Right hindlimb (tissue), 1 donor: ENCODE data around the gene RGSL1.
"Not testable (repeated sequence)": the region's sequence is repeated elsewhere in the genome, so short reads cannot be mapped to it uniquely, and the experiment has no call there.

Experiments used
- DNase-seq: peaks from one replicate; pipeline ENCODE4 v3.0.0-alpha.2; 2018

Gene RGSL1

DNA sequence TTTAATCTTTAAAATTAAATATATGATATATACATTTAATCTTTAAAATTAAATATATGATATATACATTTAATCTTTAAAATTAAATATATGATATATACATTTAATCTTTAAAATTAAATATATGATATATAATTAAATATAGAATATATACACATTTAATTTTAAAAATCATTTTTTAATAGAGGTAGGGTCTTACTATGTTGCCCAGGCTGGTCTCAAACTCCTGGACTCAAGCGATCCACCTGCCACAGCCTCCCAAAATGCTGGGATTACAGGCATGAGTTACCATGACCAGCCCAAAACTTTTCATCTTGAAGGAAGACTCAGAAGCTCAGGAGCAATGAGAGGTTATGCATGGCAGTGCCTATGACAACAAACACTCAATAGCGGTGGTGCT lies 2.8 kb upstream of the RGSL1 start:
- DNase-seq, result not testable (repeated sequence)

DNA sequence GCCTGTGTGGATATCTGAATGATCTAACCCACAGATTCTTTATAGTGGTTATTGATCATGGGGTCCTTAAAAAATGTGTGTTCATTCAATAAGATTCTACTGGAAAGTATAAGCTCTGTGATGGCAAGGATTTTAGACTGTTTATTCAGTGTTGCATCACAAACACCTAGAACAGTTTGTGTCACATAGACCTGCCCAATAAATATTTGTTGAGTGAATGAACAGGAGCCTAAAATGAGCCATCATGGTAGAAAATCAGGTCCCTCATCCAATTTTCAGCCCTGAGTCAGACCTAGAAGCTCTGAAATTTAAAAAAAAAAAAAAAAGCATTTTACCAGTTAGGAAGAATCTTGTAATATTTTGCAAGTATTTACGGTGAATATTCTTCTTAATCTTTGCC lies 2.3 kb upstream of the RGSL1 start:
- no peak for DNase-seq

DNA sequence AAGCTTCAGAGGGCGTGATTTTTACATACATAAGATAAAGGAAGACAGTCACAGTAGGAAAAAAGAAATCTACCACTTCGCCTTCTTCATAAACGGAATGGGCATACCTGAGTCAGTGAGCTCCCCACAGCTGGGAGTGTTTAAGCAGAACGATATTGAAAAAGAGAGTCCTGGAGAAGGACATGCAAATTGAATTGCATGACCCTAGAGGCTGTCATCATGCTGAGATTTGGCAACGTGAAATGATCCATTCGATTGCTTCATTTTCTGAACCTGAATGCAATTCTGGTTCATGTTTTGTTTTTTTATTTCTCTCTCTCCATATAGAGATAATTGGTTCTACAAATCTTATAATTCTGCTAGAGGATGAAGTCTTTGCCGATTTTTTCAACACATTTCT lies 3.7 kb downstream of the RGSL1 start:
- no peak for DNase-seq

DNA sequence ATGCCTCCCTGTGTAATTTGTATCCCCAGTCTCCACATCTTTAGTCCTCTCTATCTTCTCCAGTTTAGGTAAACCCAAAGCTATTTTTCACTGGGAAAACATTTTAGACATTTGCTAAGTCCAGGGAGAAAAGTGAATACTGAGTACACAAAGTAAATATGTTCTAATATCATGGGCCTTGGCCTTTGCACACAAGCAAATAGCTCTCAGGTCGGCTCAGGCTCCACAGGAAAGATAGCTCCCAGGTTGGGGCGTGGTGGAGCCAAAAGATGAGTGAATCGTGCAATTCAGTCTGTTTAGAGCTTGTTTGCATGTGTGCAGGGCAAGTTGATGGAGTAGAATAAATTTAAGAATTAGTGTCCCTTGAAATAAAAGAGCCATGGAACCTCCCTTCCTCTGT lies 7.9 kb downstream of the RGSL1 start:
- DNase-seq, result no peak

DNA sequence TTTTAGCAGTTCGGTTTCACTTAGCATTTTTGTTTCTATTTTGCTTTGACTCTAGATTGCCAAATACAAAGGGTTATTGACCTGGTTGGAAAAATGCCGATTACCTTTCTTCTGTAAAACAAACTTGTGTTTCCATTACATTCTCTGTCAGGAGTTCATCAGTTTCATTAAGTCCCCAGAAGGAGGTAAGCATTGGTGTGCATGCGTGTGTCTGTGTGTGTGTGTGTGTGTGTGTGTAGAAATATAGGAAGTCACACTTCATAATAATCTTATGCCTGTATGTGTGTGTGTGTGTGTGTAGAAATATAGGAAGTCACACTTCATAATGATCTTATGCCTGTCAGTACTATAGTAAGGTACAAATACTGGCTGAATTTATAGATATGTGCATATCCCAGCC lies 10.0 kb downstream of the RGSL1 start:
- DNase-seq, result no peak

DNA sequence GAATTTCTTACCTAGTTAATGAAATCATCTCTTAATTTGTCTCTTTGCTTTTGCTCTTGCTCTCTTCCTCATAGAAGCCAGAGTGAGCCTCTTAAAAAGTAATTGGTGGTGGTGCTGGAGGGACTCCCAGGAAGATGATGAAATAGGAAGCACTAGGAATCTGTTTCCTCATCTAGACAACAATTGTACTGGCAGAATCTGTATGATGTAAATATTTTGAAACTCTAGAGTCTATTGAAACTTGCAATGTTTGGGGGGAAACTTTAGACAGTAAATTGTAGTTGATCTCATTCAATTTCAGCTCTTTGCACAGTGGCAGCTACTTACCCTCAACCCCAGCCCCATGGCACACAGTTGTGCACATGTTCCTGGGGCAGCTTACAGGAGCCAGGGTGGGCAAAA lies 10.6 kb downstream of the RGSL1 start:
- DNase-seq, result no peak

DNA sequence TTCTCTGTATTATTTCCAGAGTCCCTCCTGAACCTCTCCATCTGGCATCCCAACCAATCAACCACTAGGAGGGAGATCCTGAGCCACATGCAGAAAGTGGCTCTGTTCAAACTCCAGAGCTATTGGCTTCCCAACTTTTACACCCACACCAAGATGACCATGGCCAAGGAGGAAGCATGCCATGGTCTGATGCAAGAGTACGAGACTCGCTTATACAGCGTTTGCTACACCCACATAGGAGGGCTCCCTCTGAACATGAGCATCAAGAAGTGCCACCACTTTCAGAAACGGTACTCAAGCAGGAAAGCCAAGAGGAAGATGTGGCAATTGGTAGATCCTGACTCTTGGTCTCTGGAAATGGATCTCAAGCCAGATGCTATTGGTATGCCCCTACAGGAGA lies 23.6 kb downstream of the RGSL1 start:
- DNase-seq, result no peak

DNA sequence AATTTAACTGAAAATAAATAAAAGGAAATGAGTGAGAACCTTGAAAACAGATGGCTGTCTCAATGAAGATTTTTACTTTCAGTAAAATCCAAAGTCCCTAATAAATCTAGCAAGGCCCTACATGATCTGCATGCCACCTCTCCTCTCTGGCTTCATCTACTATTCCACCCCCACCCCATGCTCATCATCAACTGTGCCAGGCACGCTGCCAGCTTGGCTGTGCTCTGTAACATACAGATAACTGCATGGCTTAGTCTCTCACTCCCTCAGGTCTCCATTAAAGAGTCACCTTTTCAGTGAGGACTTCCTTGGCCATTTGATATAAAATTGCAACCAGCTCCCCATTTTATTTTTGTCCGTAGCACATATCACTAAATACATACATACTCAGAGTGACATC lies 26.7 kb downstream of the RGSL1 start:
- DNase-seq, result no peak

DNA sequence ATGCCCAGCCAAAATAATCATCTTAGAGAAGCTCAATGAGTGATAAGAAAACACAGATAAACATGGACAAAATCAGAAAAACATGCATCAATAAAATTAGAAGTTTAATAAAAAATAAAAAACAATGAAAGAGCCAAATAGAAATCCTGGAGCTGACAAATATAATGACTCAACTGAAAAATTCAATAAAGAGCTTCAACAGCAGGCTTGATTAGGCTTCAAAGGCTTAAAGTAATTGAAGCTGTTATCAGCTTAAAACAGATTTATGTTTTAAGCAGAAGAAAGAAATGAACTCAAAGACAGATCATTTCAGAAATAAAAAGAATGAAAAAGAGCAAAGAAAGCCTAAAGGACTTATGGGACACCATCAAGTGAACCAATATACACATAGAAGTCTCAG lies 28.3 kb downstream of the RGSL1 start:
- DNase-seq, result no peak

DNA sequence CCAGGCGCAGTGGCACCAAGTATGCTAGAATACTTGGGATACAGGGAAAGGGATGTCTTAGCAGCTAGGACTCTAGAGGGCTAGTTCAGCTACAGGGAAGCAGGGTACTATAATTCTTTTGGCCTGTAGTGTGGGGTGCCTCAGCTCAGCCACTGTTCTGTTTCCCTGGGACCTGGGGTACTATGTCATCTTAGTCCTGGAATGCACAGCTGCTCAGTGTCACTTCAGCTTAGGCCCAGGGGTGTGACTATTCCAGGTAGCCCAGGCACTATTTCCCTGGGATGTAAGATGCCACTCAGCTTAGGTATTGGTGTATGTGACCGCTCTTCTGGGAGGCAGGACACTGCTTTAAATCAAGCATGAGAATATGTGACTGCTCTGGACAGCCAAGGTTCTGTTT lies 34.1 kb downstream of the RGSL1 start:
- DNase-seq, result no peak

DNA sequence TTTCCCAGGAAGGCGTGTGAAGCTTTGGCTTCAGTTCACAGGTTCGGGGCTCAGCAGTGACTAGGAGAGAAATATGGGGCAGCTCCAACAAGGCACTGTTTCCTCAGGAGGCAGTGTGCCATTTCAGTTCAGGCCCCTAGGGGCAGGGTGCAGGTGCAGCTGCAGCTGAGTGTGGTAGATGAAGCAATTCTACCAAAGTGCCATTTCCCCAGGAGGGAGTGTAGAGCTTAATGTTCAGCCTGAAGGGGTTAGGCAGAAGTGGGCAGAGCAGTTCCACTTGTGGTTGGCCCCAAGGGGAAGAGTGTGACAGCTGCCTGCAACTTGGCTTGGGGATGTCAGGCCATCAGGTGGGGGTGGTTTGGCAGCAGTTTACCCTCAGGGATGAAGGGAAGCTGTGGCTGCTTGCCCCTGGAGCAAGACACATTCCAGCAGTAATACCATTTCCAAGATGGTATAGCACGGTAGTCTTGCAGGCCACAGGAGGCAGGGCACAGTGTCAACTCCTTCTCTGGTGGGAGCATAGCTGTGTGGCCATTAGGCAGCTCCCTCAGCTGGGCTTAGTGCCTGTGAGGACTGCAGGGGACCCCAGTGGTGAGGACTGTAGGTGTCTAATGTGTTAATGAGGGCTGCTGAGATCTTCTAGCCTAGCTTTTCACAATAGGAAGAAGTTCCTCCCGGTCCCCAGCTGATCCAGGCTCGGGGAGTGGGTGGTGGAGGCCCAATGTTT lies 34.7 kb downstream of the RGSL1 start:
- DNase-seq, result no peak

DNA sequence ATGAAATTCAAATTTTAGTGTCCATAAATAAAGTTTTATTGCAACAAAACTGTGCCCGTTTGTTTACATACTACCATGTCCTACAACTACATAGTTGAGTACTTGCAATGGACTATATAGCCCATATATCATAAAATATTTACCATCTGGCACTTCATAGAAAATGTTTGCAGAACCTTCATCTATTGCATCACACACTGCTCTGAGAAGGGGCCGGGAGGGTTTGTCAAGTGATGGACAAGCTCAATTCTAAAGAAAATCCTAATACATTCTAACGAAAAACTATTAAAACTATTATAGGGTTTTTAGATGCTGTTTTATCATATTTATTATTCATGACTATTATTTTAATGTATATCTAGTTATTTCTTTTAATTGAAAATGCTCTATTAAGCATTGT lies 35.9 kb downstream of the RGSL1 start:
- no peak for DNase-seq

DNA sequence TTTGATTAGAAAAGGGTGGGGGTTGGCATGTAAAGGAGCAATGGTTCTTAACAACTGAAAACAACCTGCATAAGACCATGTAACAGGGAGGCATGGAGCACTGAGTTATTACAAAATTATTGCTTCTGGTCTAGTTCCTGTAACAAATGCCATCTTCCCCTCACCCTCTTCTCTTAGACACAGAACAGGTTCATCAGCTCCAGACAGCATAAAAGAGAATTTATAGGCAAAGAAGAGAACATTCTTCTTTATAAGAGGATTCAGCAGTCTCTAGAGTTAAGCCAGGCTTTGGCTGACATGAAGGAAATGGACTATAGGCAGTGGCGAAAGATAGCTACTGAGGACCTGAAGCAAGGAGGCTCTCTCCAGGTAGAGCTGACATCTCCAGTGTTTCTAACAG lies 38.9 kb downstream of the RGSL1 start:
- DNase-seq, result no peak

DNA sequence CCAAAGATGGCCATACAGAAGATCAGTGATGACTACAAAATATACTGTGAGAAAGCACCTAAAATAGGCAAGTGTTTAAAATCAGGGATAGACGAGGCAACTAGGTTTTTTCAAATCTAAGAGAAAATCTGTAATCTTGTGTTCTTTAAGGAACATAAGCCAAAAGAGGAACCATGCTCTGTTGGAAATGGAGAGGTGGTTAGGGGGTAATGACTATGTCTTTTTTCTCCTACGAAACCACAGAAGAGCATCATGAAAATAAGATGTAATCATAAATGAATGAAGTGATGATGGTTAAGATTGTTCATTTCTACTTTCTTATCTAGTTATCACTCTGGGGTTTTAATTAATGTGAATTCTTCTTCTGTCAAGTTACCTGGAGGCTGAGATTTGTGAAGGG lies 43.1 kb downstream of the RGSL1 start:
- DNase-seq, result no peak

DNA sequence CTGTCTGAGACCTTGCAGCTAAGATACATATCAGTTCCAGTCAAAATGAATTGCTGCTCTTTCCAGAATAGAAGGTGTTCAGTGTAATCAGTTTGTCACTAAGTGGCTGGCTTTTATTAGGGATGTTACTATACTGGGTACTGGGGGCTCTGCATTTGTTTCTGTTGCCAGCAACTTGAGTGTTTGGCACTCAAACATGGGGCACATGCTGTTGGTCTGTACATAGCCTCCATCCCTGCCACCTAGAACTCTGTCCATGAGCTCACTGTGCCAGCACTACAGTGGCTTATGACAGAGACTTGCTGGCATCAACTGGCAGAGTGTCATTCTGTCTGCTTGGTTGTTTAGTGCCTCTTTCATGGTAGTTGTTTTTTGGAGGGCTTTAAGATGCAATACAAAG lies 45.1 kb downstream of the RGSL1 start:
- no peak for DNase-seq

DNA sequence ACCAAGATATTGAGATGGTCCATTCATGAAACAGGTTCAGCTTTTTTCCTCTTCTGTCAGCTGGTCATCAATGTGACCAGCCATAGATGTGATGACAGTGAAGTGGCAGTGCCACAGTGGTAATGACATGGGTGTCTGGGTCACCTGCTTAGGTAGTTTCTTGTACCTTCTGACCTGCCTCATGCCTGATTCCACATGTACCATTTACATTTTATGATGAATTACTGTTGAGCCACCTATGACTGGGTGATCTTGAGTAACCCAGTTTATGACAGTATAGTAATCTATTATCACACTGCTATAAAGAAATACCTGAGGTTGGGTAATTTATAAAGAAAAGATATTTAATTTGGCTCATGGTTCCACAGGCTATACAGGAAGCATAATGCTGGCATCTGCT lies 45.7 kb downstream of the RGSL1 start:
- DNase-seq, result no peak

DNA sequence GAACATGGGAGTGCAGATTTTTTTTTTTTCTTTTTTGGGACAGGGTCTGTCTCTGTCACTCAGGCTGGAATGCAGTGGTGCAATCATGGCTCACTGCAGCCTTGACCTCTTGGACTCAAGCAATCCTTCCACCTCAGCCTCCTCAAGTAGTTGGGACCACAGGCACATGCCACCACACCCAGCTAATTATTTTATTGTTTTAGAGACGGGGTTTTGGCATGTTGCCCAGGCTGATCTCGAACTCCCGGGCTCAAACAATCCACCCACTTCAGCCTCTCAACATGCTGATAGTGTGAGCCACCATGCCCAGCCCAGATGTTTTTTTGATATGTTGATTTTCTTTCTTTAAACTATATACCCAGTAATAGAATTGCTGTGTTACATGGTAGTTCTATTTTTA lies 57.7 kb downstream of the RGSL1 start:
- no peak for DNase-seq

DNA sequence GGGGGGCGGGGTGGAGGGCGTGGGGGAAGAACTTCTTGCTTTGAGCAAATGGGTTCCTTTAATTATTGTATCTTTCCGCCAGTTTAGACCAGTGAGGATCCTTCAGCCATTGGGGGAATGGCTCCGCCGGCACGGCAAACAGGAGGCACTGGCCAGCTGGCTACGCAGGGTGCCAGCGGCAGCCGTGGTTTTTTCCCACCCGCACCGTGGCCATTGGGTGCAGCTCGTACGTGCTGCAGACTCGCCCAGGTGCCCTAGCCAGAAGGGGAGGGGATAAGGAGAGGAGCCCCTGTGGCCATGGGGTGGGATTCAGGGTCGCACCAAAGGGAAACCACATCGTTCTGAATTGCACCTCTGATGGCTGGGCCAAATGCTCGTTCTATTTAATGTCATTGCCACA lies 65.6 kb downstream of the RGSL1 start:
- no peak for DNase-seq

DNA sequence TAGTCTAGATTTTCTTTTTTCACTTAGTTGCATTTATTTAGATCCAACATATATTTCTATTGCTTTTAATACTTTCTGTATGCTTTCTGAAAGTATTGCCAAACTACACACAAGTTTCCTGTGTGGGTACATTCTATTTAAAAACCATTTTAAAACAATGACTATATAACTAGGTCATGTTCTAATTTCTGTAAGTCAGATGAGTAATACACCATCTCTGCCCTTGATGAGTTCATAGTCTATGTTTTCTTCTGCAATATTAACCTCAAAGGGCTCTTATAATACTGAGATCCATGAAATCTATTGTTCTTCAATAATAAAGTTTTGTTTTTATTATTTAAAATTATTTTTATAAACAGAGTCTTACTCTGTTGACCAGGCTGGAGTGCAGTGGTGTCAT lies 70.8 kb downstream of the RGSL1 start:
- no peak for DNase-seq

DNA sequence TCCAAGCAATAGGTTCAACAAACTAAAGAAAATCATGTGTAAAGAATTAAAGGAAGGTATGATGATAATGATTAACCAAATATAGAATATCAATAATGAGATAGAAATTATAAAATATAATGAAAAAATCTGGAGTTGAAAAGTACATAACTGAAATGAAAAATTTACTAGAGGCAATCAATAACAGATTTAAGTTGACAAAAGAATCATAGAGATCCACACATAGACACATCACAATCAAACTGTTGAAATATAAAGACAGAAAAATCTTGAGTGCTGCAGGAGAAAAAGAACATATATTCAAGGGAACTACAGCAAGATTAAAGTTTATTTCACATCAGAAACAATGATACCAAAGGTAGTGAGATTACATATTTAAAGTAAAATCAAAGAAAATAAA lies 75.4 kb downstream of the RGSL1 start:
- no peak for DNase-seq

DNA sequence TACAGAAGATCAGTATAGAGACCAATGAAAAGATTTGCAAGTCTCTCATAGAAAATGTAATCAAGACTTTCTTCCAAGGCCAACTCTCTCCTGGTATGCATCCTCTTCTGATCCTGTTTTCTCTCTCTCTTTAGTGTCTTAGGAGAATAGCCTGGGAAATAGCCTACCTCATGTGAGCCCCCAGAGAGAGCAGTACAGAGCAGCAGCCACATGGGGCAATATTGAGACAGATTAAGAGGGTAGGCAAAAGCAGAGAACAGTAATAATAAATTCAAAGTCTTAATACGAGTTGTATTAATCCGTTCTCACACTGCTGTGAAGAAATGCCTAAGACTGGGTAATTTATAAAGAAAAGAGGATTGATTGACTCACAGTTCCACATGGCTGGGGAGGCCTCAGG lies 77.7 kb downstream of the RGSL1 start:
- no peak for DNase-seq

DNA sequence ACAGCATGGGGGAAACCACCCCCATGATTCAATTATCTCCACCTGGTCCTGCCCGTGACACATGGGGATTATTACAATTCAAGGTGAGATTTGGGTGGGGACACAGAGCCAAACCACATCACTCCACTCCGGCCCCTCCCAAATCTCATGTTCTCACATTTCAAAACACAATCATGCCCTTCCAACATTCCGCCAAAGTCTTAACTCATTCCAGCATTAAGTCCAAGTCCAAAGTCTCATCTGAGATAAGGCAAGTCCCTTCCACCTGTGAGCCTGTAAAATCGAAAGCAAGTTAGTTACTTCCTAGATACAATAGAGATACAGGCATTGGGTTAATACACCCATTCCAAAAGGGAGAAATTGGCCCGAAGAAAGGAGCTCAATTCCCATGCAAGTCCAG lies 78.3 kb downstream of the RGSL1 start:
- not testable (repeated sequence) for DNase-seq

DNA sequence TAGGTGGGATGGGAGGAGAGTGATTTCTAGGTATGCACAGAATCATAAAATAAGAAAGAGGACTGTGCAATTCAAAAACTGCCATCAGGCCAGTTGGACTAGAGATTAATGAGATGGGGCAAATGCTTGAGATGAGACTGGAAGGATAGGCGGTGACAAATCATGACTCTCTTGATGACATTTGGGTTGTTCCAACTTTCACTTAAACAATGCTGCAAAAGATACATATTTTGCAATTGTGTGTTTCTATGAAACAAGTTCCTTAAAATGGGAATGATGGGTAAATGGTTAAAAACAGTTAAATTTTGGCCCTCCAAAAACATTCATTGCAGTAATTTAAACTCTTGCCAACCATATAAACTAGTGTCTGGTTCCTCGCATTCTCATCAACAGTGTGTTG lies 84.0 kb downstream of the RGSL1 start:
- no peak for DNase-seq

DNA sequence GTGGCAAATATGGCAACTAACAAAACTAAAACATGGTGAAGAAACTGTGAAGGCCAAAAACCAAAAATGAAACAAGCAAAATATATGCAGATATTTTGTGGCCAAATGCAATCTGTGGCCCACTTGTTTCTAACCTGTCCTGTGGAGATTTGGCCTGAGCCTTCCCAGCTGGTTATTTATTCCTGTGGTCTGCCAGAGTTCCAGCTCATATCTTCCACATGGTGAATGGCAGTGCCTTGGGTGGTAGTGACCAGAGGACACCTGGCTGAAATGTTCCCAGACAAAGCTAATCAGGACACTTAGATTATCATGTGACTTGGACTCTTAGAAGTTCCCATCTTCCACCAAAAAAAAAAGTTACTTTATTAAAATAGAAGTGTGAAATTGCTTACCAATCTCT lies 99.4 kb downstream of the RGSL1 start:
- DNase-seq, result no peak

DNA sequence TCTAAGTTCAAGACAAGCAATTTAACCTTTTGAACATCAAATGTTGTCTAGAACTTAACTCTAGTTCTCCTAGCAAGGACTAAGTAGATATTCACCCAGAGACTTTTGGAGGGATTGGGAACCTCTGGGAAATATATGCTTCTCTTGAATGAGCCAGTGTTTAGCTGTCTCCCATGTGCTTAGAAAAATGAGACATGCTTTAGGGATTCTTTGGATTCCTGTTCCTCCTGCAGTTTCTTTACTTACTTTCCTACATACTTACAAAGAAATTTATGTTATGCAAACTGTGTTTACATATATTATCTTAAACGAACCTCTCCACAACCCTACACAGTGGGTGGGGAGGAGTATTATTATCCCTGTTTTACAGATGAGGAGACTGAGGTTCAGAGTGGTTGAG lies 99.9 kb downstream of the RGSL1 start:
- DNase-seq, result no peak

DNA sequence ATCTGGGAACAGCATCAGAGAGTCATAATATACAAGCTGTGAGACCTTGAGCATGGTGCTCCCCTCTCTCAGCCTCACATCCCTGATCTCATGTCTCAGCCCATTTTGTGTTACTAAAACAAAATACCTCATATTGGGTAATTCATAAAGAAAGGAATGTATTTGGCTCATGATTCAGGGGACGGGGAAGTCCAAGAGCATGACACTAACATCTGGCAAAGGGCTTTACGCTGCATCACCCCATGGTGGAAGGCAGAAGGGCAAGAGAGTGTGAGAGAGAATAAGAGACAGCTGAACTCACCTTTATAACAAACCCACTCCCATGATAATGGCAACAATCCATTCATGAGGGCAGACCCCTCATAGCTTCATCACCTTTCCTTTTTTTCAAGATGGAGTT lies 102.6 kb downstream of the RGSL1 start:
- no peak for DNase-seq
